GM21717 (cell line): ENCODE data around the gene OPN1MW.
"Not testable (repeated sequence)": the region's sequence is repeated elsewhere in the genome, so short reads cannot be mapped to it uniquely, and the experiment has no call there.

Experiments used
- ATAC-seq: cut with Tn5 transposase; IDR thresholded peaks from one replicate; pipeline ENCODE4 v1.9.1; 2021; ENCODE audit warnings: mild to moderate bottlenecking, moderate library complexity; ENCODE audit not compliant: unreplicated experiment

The OPN1MW gene

DNA sequence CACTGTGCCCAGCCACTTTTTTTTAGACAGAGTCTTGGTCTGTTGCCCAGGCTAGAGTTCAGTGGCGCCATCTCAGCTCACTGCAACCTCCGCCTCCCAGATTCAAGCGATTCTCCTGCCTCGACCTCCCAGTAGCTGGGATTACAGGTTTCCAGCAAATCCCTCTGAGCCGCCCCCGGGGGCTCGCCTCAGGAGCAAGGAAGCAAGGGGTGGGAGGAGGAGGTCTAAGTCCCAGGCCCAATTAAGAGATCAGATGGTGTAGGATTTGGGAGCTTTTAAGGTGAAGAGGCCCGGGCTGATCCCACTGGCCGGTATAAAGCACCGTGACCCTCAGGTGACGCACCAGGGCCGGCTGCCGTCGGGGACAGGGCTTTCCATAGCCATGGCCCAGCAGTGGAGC lies at the start of gene OPN1MW:
OPN1MW (plus strand) TSS at position 301 of the 400 bp plus-strand sequence; CDS start at position 383, 82 bp downstream.
- ATAC-seq: not testable (repeated sequence)

DNA sequence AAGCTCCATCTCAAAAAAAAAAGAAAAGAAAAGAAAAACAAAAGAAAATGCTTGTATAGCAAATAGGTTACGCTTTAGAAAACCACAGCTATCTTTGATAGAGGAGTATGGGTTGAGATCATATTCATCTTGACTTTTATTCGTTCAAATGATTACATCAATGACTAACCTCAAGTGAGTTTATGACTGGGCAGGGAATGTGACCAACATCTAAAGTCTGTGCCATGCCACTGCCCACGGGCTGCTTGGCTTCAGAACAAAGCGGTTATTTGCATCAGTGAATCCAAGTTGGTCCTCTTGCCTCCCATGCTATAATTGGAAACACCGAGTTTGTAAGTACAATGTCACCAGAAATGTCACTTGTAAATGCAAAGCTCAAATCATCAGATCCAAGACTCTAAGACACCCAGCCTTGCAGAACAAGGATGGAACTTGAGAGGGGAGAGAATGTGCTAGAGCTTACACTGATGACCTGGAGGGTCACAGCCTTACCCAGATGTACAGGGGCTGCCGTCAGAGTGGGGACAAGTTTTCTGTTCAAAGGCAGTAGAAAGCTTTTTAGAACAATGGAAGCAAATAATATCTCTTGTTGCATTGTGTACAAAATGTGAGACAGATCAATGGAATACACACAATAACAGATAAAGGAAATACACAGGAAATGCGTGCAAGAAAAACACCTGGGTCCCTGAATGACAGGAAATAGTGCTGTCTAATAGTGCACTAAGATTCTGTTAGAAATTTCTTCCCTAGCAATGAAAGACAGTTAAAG lies 46.8 kb upstream of the OPN1MW start:
- ATAC-seq: no peak

DNA sequence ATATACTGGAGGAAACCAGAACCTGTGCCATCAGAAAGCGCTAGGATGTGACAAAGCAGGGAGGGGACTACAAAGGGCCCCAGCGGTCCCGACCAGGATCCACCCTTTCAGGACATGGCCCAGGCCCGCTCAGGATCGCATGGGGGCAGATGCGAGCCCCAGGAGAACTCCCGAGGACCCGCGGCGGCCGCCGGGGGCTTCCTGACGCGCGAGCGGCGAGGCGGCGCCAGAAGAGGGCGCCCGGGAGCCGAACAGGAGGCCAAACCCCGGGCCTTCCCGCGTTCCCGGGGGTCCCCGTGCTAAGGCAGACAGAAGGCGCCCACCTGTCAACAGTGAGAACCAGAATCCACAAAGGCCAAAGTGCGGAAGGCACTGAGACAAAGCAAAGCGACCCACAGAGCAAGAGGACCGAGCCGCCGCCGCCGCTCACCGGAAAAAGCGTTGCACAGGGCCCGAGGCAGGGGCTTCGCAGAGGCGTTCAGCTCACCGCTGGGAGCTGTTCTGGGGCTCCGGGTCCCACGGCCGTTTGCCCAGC lies 45.7 kb upstream of the OPN1MW start:
- ATAC-seq: peak; percentile 46

DNA sequence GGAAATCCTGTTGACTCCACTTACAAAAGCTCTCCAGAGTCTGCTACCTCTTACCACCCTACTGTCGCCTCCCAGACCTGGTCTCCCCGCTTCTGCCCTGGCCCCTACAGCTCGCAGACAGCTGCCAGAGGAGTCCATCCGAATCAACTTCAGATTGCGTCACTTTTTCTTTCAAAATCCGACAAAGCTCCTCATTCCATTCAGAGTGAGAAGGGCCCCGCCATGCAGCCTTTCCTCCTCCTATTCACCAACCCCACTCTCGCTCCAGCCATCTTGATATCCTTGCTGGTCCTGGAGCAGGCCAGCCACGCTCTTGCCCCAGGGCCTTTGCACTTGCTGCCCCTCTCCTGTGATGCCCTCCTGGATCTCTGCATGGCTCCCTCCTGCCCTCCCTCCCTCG lies 43.5 kb upstream of the OPN1MW start:
- ATAC-seq: no peak

DNA sequence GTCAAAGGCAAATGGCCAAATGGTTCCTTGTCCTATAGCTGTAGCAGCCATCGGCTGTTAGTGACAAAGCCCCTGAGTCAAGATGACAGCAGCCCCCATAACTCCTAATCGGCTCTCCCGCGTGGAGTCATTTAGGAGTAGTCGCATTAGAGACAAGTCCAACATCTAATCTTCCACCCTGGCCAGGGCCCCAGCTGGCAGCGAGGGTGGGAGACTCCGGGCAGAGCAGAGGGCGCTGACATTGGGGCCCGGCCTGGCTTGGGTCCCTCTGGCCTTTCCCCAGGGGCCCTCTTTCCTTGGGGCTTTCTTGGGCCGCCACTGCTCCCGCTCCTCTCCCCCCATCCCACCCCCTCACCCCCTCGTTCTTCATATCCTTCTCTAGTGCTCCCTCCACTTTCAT lies 42.2 kb upstream of the OPN1MW start:
- ATAC-seq: no peak

DNA sequence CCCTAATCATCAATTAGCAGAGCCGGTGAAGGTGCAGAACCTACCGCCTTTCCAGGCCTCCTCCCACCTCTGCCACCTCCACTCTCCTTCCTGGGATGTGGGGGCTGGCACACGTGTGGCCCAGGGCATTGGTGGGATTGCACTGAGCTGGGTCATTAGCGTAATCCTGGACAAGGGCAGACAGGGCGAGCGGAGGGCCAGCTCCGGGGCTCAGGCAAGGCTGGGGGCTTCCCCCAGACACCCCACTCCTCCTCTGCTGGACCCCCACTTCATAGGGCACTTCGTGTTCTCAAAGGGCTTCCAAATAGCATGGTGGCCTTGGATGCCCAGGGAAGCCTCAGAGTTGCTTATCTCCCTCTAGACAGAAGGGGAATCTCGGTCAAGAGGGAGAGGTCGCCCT lies 41.7 kb upstream of the OPN1MW start:
- no peak for ATAC-seq

DNA sequence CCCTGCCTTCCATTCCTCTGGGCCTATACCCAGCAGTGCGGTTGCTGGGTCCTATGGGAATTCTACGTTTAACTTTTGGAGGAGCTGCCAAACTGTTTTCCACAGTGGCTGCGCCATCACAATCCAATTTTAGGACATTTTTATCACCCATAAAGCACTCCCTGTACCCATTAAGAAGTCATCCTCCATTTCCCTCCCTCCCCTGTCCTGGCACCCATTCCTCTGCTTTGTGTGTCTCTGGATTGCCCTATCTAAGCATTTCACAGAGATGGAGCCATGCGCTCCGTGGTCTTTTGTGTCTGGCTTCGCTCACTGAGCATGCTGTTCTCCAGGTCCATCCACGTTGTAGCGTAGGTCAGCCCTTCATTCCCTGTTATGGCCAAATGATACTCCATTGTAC lies 40.0 kb upstream of the OPN1MW start:
- no peak for ATAC-seq

DNA sequence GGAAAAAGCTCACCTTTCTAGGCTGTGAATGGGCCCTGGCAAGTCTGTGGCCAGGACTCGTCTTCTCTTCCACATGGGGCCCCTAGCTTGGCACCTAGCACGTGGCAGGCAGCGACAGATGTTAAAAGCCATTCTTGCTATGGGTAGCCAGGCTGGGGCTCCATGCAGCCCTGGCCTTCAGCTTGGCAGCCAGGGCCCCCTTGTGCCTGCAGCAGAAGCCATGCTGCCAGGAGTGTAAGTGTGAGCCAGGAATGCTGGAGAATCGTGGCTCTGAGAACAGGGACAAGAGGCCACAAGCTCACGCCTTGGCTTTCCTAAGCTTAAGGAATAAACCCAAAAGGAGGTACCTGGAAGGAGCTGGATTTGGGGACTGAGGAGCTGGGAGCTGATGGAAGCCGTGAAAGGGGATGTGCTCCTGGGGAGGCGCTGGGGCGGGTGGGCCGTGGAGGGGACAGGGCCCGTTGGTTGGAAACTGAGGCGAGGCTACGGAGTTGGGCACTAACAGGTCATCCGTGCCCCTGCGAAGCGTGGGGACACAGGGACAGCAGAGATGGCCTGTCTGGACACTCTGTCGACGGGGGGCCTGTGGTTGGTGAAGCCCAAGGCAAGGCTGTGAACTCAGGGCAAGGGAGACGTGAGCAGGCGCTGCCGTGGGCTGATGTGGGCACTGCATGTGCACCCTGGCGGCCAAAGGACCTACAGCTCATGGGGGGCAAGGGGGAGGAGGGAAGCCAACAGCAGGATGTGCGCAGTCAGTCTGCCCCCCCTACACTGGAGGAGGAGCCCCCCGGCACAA lies 39.2 kb upstream of the OPN1MW start:
- no peak for ATAC-seq

DNA sequence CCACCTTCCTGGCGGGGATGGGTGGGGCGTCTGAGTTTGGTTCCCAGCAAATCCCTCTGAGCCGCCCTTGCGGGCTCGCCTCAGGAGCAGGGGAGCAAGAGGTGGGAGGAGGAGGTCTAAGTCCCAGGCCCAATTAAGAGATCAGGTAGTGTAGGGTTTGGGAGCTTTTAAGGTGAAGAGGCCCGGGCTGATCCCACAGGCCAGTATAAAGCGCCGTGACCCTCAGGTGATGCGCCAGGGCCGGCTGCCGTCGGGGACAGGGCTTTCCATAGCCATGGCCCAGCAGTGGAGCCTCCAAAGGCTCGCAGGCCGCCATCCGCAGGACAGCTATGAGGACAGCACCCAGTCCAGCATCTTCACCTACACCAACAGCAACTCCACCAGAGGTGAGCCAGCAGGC lies 38.4 kb upstream of the OPN1MW start, which contains the start of gene OPN1LW:
OPN1LW (plus strand) TSS at position 234 of the 400 bp plus-strand sequence; CDS start at position 275, 41 bp downstream.
- not testable (repeated sequence) for ATAC-seq

DNA sequence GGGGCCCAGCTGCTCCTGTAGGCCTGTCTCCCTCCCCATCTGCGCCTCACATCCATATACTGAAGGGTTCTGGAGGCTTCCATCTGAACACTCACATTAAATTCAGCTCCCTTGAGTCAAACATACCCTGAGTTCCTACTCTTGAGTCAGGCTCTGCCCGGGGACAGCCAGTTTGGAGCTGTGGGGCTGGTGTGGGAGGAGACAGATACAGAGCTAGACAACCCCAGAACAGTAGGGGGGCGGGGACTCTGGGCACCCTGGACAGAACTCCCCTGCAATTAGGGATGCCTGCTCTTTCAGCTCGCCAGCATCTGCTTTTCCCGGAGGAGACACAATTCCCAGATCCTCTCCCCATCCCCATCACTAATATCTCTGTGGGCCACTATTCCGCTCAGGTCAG lies 31.4 kb upstream of the OPN1MW start:
- not testable (repeated sequence) for ATAC-seq

DNA sequence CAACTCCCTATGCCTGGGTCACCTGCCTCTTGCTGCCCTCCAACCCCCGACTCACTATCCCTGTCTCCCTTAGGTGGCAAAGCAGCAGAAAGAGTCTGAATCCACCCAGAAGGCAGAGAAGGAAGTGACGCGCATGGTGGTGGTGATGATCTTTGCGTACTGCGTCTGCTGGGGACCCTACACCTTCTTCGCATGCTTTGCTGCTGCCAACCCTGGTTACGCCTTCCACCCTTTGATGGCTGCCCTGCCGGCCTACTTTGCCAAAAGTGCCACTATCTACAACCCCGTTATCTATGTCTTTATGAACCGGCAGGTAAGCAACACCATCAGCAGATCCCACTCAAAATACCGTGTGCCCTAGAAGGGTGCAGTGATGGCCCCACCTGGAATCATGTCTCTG lies 26.2 kb upstream of the OPN1MW start:
- ATAC-seq: not testable (repeated sequence)

DNA sequence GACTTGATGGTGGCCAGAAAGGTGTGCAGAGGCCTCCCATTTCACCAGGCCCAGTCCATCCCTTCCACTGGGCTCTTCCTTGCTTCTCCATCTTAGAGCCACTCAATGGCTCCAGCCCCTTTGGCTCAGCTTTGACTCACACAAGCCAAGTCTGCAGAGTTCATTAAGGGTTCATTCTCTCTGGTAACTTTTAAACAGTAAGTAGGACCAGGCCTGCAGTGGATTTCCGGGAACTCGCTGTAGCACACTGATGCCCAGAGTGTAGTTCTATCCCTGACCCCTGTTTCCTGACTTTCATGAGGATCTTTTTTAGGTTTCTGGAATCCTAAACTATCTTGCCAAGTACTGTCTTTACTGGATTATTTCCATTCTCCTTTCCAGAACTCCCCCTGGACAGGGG lies 25.2 kb upstream of the OPN1MW start:
- not testable (repeated sequence) for ATAC-seq

DNA sequence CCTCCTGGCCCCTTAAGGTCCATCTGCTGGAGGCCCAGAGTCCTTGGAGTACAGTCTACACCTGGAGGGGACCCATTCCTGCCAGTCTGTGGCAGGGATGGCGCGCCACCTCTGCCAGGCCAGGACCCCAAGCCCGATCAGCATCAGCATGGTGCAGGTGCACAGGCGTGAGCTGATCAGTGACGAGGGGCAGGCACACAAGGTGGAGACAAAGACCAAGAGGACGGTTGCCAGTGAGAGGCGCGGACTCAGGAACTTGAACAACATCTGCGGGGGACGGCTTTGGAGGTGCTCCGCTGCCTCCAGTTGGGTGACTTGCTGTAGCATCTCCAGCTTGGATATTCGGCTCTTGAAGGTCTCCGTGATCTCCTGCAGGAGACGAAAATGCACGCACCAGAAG lies 23.1 kb upstream of the OPN1MW start:
- ATAC-seq: not testable (repeated sequence)

DNA sequence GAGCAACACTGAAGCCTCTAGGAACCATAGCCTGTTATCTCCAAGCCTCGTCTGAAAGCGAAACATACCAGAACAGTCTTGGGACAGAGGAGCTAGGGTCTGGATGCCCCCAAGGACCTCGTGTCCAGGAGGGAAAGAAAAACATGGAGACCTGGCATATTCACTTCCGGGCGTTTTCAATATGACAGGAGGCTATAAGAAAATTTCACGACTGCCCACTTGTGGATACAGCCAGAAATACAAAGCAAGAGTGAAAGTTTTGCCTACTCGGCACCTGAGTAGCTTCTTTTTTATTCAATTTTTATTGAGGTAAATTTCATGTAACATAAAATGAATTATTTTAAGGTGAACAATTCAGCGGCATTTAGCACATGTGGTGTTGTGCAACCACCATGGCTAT lies 17.5 kb upstream of the OPN1MW start:
- ATAC-seq: not testable (repeated sequence)

DNA sequence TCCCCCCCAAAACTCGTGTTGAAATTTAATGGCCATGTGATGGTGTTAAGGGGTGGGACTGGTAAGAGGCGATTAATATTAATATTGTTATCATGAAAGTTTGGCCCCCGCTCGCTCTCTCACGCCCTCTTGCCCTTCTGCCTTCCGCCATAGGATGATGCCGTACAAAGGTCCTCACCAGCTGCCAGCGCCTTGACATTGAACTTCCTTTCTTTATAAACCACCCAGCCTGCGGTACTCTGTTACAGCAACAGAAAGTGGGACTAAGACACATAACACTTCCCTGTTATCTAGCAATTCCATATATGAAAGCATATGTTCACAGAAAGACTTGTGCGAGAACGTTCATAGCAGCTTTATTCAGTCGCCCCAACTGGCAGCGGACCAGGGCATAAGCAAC lies 14.0 kb upstream of the OPN1MW start:
- not testable (repeated sequence) for ATAC-seq

DNA sequence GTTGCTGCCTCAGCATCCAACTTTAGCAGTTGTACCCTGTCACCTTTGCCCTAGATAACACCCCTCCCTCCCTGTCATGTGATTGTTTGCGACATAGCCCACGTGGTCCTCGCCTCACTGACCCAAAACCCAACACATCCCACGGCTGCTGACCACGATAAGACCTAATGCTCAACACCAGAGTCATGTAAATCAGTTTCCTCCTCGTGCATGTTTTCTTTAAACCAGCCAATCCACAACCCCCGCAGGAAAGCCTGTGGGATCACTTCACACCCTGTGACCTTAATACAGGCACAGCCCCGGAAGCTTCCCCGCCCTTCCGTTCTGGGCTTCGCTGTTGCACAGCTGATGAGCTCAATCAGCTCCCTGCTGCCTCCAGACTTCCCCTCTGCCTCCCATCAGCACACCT lies 9.9 kb upstream of the OPN1MW start:
- ATAC-seq: peak; percentile 76

DNA sequence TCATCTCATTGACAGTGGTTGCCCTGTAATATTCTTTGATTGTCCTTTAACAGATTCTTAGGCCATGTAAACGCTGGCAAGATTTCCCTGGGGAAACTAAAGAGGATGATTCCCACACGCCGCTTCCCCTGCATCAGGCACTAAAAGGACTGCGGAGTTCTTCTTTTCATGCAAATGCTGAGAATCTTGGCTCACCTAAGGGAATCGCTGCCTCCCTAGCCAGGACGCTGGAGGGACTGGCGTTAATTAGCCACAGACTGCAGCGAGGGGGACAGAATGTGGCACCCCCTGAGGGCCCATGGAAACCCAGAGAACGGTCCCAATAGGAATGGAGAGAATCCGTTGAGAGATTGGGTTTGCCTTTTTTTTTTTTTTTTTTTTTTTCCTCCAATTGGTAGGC lies 8.0 kb upstream of the OPN1MW start:
- ATAC-seq: not testable (repeated sequence)

DNA sequence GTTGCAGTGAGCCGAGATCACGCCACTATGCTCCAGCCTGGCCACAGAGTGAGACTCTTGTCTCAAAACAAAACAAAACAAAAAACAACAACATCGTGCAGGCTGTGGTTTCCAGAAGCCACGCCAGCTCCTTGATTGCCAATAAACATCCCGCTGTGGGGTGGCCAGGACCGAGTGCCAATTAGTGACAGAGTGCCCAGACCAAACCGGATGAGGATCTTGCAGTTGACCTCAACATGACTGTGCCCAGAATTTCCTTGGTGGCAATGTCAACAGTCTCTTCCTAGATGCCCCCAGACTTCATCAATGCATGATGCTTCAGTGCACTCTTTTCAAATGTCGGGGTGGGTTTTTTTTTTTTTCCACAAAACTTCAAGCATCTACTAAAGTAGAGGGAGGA lies 1.4 kb downstream of the OPN1MW start:
- ATAC-seq: not testable (repeated sequence)

DNA sequence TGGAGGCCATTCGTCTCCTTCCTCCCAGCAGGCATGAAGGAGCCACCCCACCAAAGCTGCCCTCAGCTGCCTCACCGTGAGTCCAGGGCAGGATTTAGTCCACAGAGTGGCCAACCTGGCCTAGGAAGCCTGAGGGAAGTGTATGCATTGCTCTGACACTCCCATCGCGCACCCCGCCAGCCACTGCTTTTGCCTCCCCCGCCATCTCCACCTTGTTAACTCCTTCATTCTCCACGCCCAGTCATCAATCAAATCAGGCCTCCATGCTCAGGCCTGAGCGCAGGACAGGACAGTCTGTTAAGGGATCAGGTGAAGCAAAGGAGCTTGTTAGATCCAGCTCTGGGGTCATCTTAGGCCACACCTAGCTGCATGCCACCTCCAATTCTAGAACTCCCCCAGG lies 10.4 kb downstream of the OPN1MW start:
- not testable (repeated sequence) for ATAC-seq

DNA sequence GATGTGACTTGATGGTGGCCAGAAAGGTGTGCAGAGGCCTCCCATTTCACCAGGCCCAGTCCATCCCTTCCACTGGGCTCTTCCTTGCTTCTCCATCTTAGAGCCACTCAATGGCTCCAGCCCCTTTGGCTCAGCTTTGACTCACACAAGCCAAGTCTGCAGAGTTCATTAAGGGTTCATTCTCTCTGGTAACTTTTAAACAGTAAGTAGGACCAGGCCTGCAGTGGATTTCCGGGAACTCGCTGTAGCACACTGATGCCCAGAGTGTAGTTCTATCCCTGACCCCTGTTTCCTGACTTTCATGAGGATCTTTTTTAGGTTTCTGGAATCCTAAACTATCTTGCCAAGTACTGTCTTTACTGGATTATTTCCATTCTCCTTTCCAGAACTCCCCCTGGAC lies 11.9 kb downstream of the OPN1MW start:
- ATAC-seq: not testable (repeated sequence)

DNA sequence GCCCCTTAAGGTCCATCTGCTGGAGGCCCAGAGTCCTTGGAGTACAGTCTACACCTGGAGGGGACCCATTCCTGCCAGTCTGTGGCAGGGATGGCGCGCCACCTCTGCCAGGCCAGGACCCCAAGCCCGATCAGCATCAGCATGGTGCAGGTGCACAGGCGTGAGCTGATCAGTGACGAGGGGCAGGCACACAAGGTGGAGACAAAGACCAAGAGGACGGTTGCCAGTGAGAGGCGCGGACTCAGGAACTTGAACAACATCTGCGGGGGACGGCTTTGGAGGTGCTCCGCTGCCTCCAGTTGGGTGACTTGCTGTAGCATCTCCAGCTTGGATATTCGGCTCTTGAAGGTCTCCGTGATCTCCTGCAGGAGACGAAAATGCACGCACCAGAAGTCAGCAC lies 14.1 kb downstream of the OPN1MW start:
- ATAC-seq: not testable (repeated sequence)
